HFFc6 (cell line): ENCODE measurements around the gene SCN5A. TPM values are rescaled to one million over a fixed set of nuclear protein-coding genes. Genes with fewer than 3 reads are reported as not detected.
A peak's percentile ranks its signal among the peaks of the same experiment; 100 is the strongest.

Source experiments
- DNase-seq: peaks from one replicate; pipeline ENCODE4 v3.0.0-alpha.2; 2018
- H3K27ac Mint-ChIP-seq: 2 replicates; pipeline ENCODE4 v1.8.0; 2020; ENCODE audit warnings: mild to moderate bottlenecking, mixed read lengths
- H3K27me3 Mint-ChIP-seq: 2 replicates; pipeline ENCODE4 v1.8.0; 2021; ENCODE audit warnings: mild to moderate bottlenecking, moderate library complexity, mixed read lengths; ENCODE audit not compliant: insufficient read depth
- H3K36me3 Mint-ChIP-seq: 2 replicates; pipeline ENCODE4 v1.8.0; 2021; ENCODE audit warnings: low read depth, mixed read lengths
- H3K4me1 Mint-ChIP-seq: 2 replicates; pipeline ENCODE4 v1.8.0; 2020; ENCODE audit warnings: low read depth, mixed read lengths
- H3K4me3 Mint-ChIP-seq: 2 replicates; pipeline ENCODE4 v1.8.0; 2020; ENCODE audit warnings: mild to moderate bottlenecking, moderate library complexity, mixed read lengths
- H3K9me3 Mint-ChIP-seq: 2 replicates; pipeline ENCODE4 v1.8.0; 2020; ENCODE audit warnings: mild to moderate bottlenecking, mixed read lengths
- total RNA-seq, 6 experiments: library from RNA; stranded (reverse); fragmentation: NEBNext Ultra II Directional; extraction: Animal tissue kit (Norgen Biotek cat#: 25700); gene quantifications; 2 replicates in 1 of 6; 3 replicates in 5 of 6; pipeline ENCODE4 v1.2.3, GENCODE V29; 2021
- TF ChIP-seq, protein P1 (sequence below): fragments of 200-600 bp; sonication (generic); IDR thresholded peaks from 2 replicates; pipeline ENCODE4 v1.5.0; 2021; ENCODE audit warnings: antibody characterized with exemption, mild to moderate bottlenecking

Gene SCN5A
- total RNA-seq, 6 experiments from 2014 or later = 0.05 to 0.46 (median 0.28) TPM; not detected in 3

DNA sequence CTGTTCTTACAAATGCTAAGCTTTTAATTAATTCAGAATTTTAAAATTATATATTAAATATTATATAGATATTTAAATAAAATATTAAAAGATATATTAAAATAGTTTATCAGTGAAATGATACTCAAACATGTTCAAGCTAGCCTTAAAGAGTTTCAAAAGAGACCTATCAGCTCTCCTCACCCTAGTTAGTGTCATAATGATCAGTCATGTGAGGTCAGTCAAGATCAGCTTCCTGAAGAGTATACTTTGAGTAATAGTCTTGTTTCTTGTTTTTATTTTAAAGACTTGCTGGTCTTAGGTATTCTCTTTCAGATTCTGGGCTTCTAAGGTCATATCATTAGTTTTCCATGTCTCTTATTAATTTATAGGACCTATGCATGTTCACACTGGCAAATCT lies 138.9 kb downstream of the SCN5A start:
- Mint-ChIP-seq H3K9me3 (no peaks in the 10 kb centered on the region), H3K4me3 (no peak overlapping the region), H3K4me1 (no peaks in the 10 kb centered on the region), H3K27ac (no peak overlapping the region), H3K36me3 (peaks cover 27% of the 10 kb centered on the region), H3K27me3 (no peaks in the 10 kb centered on the region)
- no peak for DNase-seq
- TF ChIP-seq, protein P1, sequence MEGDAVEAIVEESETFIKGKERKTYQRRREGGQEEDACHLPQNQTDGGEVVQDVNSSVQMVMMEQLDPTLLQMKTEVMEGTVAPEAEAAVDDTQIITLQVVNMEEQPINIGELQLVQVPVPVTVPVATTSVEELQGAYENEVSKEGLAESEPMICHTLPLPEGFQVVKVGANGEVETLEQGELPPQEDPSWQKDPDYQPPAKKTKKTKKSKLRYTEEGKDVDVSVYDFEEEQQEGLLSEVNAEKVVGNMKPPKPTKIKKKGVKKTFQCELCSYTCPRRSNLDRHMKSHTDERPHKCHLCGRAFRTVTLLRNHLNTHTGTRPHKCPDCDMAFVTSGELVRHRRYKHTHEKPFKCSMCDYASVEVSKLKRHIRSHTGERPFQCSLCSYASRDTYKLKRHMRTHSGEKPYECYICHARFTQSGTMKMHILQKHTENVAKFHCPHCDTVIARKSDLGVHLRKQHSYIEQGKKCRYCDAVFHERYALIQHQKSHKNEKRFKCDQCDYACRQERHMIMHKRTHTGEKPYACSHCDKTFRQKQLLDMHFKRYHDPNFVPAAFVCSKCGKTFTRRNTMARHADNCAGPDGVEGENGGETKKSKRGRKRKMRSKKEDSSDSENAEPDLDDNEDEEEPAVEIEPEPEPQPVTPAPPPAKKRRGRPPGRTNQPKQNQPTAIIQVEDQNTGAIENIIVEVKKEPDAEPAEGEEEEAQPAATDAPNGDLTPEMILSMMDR = no peak

DNA sequence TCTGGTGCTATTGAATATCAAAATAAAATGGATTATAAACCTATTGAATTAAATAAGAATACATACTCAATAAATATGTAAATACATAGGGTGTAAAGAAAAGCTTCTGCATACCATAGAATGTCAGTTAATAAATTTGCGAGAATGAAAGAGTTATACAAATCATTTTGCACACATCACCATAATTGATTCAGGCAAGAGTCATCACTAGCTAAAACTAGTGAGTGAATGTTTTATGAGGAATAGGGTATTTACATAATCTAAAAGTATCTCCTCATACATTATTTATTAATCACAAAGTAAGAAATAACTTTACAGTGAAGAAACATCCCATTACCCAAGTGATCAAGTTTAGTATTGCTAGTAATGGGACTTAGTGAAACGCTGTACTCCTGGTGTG lies 139.8 kb downstream of the SCN5A start:
- DNase-seq = no peak
- H3K27ac Mint-ChIP-seq = no peak overlapping the region
- H3K36me3 Mint-ChIP-seq = peaks cover 23% of the 10 kb centered on the region
- no peak overlapping the region for H3K4me3 Mint-ChIP-seq
- no peaks in the 10 kb centered on the region for H3K27me3 Mint-ChIP-seq
- H3K9me3 Mint-ChIP-seq = no peaks in the 10 kb centered on the region
- no peaks in the 10 kb centered on the region for H3K4me1 Mint-ChIP-seq
- TF ChIP-seq, protein P1 = no peak

DNA sequence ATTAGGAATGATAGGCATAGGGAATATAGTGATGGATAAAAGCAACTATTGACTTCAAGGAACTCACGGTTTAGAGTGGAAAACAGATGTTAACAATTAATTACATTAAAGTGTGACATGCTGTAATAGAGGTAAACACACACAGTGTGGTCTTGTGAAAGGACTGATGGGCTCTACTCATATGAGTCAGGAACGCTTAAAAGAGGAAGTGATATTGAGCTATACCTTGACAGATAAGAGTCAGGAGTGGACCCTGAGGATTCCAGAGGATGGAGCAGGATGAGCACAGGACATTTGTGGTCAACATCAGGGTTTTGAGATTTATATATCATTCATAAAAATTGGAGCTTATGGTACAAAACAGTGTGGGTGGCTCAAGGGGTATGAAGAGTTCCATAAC lies 142.4 kb downstream of the SCN5A start:
- DNase-seq = no peak
- H3K4me1 Mint-ChIP-seq = no peaks in the 10 kb centered on the region
- no peak overlapping the region for H3K4me3 Mint-ChIP-seq
- TF ChIP-seq, protein P1 = no peak
- H3K36me3 Mint-ChIP-seq = peaks cover 29% of the 10 kb centered on the region
- H3K27me3 Mint-ChIP-seq = no peaks in the 10 kb centered on the region
- H3K27ac Mint-ChIP-seq = no peak overlapping the region
- no peaks in the 10 kb centered on the region for H3K9me3 Mint-ChIP-seq

DNA sequence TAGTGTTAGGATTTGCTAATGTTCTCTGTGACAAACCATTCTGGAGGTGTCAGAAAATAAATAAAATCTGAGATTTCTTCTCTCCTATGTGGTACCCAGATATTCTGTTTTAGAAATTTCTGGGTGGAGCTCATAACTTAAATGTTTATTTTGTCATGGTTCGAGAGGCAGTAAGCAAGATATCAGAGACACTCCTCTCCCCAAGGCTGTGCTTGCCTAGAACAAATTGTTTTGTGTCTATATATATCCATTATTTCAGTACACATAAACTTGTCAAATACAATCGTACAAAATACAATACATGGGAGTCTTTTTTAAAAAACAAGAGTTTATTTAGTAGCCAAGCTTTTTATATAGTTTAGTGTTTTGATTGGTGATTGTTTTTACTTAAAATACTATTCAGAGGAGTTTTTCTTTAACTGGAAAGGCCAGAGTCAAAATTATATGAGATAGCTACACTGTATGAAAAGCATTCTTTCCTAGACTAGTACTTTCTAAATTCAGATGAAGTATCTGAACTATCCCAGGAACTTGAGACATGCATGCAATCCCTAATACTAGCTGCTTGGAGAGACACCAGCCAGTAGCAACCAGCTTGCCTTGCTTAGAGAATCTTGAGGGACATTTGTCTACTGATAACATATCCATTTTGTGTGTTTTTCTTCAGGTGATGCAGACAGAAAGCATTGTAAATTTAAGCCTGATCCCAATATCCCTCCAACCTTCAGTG lies 148.6 kb downstream of the SCN5A start:
- DNase-seq = no peak
- peak overlapping the region; percentile 31; the same call in 1 of the 2 replicates for H3K27ac Mint-ChIP-seq
- no peaks in the 10 kb centered on the region for H3K27me3 Mint-ChIP-seq
- H3K9me3 Mint-ChIP-seq = no peaks in the 10 kb centered on the region
- no peak overlapping the region for H3K4me3 Mint-ChIP-seq
- H3K36me3 Mint-ChIP-seq = peaks cover 13% of the 10 kb centered on the region
- TF ChIP-seq, protein P1 = no peak
- H3K4me1 Mint-ChIP-seq = peaks cover 28% of the 10 kb centered on the region

Other genes with a start within 250 kb of the SCN5A start
- gene ACVR2B, start 195.8 kb downstream of the SCN5A start, total RNA-seq = 1 to 10 TPM; 1.1 to 1.6 (median 1.3) TPM
- 10 to 100 TPM; 13.9 to 18.8 (median 15.4) TPM for gene EXOG, start 153.3 kb downstream of the SCN5A start, total RNA-seq
- gene SCN10A, start 166.5 kb upstream of the SCN5A start, total RNA-seq = not detected